Fibroblast of lung (primary cell): ENCODE data around the gene GIGYF2.

Source experiments
- EZH2 ChIP-seq: IDR thresholded peaks from 2 replicates; pipeline ENCODE4 v1.5.1; 2012; ENCODE audit warnings: low read length, control low read depth, mild to moderate bottlenecking; ENCODE audit errors: missing control alignments
- TF ChIP-seq, protein P1 (sequence below), 2 donors: IDR thresholded peaks in 1 of 2; conservative IDR thresholded peaks in 1 of 2; 1 replicate in 1 of 2; 2 replicates in 1 of 2; pipeline ENCODE4 v1.5.1; 2011 to 2012; ENCODE audit warnings: low read length in 2 of 2, control low read depth in 1 of 2, inconsistent platforms in 1 of 2, low read depth in 1 of 2, mild to moderate bottlenecking in 1 of 2

DNA sequence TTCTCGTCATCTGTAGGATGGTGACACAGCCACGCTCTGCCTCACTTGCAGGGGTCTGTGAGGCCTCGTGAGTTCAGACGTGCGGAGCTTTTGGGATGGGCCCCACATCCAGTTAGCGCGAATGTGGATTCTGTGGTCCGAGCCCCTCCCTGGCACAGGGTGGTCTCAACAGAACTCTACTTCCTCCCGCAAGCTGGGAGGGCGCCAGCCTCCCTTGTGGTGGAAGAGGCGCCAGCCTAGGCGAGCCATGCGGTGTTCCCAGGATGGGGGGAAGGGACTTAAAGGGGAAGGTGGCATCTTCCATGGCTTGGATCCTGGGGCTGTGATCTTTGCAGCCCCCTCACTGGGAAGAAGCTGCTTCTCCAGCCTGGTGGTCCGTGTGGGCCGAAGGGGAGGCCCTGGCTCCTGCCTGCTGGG is 174.3 kb downstream of the GIGYF2 start:
- TF ChIP-seq, protein P1, sequence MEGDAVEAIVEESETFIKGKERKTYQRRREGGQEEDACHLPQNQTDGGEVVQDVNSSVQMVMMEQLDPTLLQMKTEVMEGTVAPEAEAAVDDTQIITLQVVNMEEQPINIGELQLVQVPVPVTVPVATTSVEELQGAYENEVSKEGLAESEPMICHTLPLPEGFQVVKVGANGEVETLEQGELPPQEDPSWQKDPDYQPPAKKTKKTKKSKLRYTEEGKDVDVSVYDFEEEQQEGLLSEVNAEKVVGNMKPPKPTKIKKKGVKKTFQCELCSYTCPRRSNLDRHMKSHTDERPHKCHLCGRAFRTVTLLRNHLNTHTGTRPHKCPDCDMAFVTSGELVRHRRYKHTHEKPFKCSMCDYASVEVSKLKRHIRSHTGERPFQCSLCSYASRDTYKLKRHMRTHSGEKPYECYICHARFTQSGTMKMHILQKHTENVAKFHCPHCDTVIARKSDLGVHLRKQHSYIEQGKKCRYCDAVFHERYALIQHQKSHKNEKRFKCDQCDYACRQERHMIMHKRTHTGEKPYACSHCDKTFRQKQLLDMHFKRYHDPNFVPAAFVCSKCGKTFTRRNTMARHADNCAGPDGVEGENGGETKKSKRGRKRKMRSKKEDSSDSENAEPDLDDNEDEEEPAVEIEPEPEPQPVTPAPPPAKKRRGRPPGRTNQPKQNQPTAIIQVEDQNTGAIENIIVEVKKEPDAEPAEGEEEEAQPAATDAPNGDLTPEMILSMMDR (conservative IDR thresholded peaks at IDR 0.05 in 1 of 2, IDR thresholded peaks at IDR 0.05 in 1 of 2; ENCODE audit: low read depth in 1 of 2, low read length in 2 of 2): no peak
- TF ChIP-seq EZH2: no peak
